Measurements from ENCODE around the gene PSORS1C2. TPM values are rescaled to one million over a fixed set of nuclear protein-coding genes. Genes with fewer than 3 reads are reported as not detected.

Gene PSORS1C2
- polyA plus RNA-seq, 2 of the 4 experiments (the other 2 are of a cell fraction): 0.08 TPM; not detected in 1

DNA sequence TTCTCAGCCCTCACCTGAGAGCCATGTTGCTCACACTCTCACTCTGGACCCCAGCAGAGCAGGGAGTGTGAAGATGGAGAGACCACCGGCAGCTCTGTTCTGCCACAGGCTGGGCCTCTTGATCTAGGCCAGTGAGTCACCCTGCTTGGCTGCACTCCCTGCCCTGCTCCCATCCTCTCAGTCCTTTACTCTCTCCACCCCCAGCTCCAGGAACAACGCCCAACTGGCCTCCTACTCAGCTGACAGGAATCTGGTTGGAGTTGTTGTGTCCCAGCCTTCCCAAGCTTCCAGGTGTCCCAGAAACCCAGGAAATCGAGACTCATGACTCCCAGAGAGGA is 24.4 kb downstream of the PSORS1C2 start, which contains the start of gene PSORS1C1:
TSS of gene PSORS1C1 (plus strand) at position 260 of the 338 bp plus-strand sequence. CDS start 14,833 bp downstream, outside the sequence.
- ChIA-PET POLR2A (interaction anchor here (0.6 to 1.3 kb wide), 7 partner anchors 11 to 426 kb away, joined by 3 to 6 read pairs (median 4); partner anchors contain the start of gene GTF2H4), CTCF (interaction anchor here (0.6 to 4.0 kb wide), 20 partner anchors 9 to 287 kb away, joined by 3 to 31 read pairs (median 4); partner anchors contain the start of gene VARS2)
- peaks cover 16% of the 10 kb centered on the region for H3K4me1 ChIP-seq
- no peaks in the 10 kb centered on the region for H3K9me3 ChIP-seq
- peak within 1 kb of the TSS; percentile 87 for H3K4me2 ChIP-seq
- 0% methylated on average over 2 of the region's 3 CpGs for WGBS (ENCODE audit: missing lambda C conversion rate)
- no peak for TF ChIP-seq FOSL2 (IDR thresholded peaks at IDR 0.05)
- TF ChIP-seq FOSL2 (CRISPR knock-in tag; IDR thresholded peaks at IDR 0.05): peak; percentile 74
- no peak for TF ChIP-seq KDM5A (IDR thresholded peaks at IDR 0.05)
- peak in 1 of 2 experiments; percentile 40; a peak in 1 of 5 replicates for TF ChIP-seq JUN (IDR thresholded peaks at IDR 0.05)
- TF ChIP-seq, protein P1, sequence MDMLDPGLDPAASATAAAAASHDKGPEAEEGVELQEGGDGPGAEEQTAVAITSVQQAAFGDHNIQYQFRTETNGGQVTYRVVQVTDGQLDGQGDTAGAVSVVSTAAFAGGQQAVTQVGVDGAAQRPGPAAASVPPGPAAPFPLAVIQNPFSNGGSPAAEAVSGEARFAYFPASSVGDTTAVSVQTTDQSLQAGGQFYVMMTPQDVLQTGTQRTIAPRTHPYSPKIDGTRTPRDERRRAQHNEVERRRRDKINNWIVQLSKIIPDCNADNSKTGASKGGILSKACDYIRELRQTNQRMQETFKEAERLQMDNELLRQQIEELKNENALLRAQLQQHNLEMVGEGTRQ (IDR thresholded peaks at IDR 0.05): no peak
- FAIRE-seq (no peak), DNase-seq (ENCODE audit: low read depth in 1 of 2, low spot score in 1 of 2) (peak; percentile 73 to 81), ATAC-seq (peak; percentile 96 to 97)
- peak within 1 kb of the TSS; percentile 92 to 93 for H3K27ac ChIP-seq
- H3K4me3 ChIP-seq: peak within 1 kb of the TSS; percentile 40

DNA sequence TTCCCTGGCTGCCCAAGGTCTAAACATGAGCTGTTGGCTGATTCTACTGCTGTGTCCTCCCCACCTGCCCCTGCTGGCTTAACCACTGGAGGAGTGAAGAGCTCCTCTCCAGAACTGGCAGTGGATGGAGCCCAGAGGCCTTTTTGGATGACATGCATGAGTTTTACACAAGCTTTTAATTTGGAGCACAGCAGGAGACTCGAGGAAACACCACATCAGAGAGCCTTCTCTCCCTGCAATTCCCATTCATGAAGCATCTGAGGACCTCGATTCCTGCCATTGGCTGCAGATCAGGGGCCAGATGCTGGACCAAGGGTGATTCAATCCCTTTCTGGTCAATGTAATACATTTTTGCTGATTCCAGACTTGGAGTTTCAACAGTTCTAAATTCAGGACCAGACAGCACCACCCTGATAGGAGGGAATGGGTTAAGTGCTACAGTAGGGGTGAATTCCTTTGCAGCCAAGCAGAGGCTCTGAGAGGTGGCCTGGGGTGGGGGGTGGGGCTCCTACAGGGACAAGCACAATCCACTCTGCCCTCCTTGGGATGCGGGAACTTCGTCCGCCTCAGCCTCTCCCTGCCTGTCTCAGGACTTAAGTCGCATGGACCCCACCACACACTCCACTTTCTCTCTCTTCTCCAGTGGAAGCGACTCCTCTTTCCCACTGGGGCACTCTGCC is 24.9 kb downstream of the PSORS1C2 start:
- Histone ChIP-seq H3K4me1 (peaks cover 16% of the 10 kb centered on the region), H3K4me2 (peak overlapping the region; percentile 87), H3K4me3 (no peak overlapping the region), H3K9me3 (no peaks in the 10 kb centered on the region), H3K27ac (peak overlapping the region; percentile 92 to 93)
- ChIA-PET POLR2A (interaction anchor here (0.6 to 1.3 kb wide), 5 partner anchors 12 to 426 kb away, joined by 3 to 6 read pairs (median 4); partner anchors contain the start of gene GTF2H4), CTCF (interaction anchor here (0.6 to 4.0 kb wide), 15 partner anchors 9 to 286 kb away, joined by 3 to 31 read pairs (median 5); no protein-coding TSS in a partner anchor)
- FAIRE-seq (no peak), DNase-seq (ENCODE audit: low read depth in 1 of 2, low spot score in 1 of 2) (no peak), ATAC-seq (peak; percentile 14 to 31; a peak in 4 of 6 replicates)
- 54% methylated on average over 7 of the region's 7 CpGs for WGBS (ENCODE audit: missing lambda C conversion rate)
- TF ChIP-seq POLR2A (IDR thresholded peaks at IDR 0.05; ENCODE audit: low read length): no peak
- no peak for TF ChIP-seq BHLHE40 (IDR thresholded peaks at IDR 0.05; ENCODE audit: low read depth, low read length)
- TF ChIP-seq HOXB5 (CRISPR knock-in tag; IDR thresholded peaks at IDR 0.05): no peak
- no peak for TF ChIP-seq ZSCAN20 (CRISPR knock-in tag; IDR thresholded peaks at IDR 0.05)
- TF ChIP-seq MYC (IDR thresholded peaks at IDR 0.05; ENCODE audit: borderline replicate concordance, low read length): no peak
- no peak for TF ChIP-seq HEYL (CRISPR knock-in tag; IDR thresholded peaks at IDR 0.05)
- TF ChIP-seq JUN (IDR thresholded peaks at IDR 0.05): no peak
- TF ChIP-seq, protein P2, sequence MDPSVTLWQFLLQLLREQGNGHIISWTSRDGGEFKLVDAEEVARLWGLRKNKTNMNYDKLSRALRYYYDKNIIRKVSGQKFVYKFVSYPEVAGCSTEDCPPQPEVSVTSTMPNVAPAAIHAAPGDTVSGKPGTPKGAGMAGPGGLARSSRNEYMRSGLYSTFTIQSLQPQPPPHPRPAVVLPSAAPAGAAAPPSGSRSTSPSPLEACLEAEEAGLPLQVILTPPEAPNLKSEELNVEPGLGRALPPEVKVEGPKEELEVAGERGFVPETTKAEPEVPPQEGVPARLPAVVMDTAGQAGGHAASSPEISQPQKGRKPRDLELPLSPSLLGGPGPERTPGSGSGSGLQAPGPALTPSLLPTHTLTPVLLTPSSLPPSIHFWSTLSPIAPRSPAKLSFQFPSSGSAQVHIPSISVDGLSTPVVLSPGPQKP (IDR thresholded peaks at IDR 0.05; ENCODE audit: low read depth, low read length): no peak
- no peak for TF ChIP-seq CBX2 (IDR thresholded peaks at IDR 0.05; ENCODE audit: borderline replicate concordance, low read depth)
- no peak for TF ChIP-seq CBX8 (IDR thresholded peaks at IDR 0.05)
- TF ChIP-seq NR3C1 (IDR thresholded peaks at IDR 0.05): no peak
- TF ChIP-seq POLR2AphosphoS2 (conservative IDR thresholded peaks at IDR 0.05; ENCODE audit: low read length): no peak
- TF ChIP-seq NFE2L2 (conservative IDR thresholded peaks at IDR 0.05; ENCODE audit: low read length): no peak

DNA sequence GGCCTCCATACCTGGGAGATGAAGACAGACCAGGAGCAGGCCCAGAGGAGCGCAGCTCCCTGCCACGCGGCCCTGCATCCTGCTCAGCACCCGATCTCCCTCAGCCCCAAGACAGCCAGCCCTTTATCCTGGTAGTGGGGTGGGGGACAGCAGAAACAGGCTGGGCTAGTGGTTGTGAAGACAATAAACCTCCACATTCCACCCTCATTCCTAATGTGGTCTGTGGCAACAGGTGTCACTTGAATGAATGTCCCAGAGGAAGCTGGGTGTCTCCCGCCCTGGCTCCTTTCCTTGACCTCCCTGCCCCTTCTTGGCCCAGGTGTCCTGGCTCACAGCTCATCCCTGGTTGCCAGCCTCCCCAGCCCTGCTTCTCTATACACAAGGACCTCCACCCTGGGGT is 26.4 kb downstream of the PSORS1C2 start, which contains the start of gene C6orf15:
TSS of gene C6orf15 (minus strand) at position 98 of the 400 bp plus-strand sequence. CDS start at position 78, 20 bp downstream.
- no peak for DNase-seq (ENCODE audit: low read depth in 1 of 2, low spot score in 1 of 2)
- 100% methylated on average over 5 of the region's 5 CpGs for WGBS (ENCODE audit: missing lambda C conversion rate)
- no peak for ATAC-seq
- Histone ChIP-seq H3K9me3 (no peaks in the 10 kb centered on the region), H3K4me3 (no peak within 1 kb of the TSS), H3K4me1 (peaks cover 16% of the 10 kb centered on the region), H3K4me2 (no peak within 1 kb of the TSS), H3K27ac (peak within 1 kb of the TSS in 1 of 2 experiments; percentile 93; a peak in 2 of 6 replicates)
- ChIA-PET CTCF (interaction anchor here (0.7 to 2.4 kb wide), 4 partner anchors 10 to 25 kb away, joined by 3 to 8 read pairs (median 4); no protein-coding TSS in a partner anchor), POLR2A (no interaction called here)
- no peak for FAIRE-seq
- no peak for TF ChIP-seq ZC3H11A (IDR thresholded peaks at IDR 0.05)
- TF ChIP-seq BHLHE40 (IDR thresholded peaks at IDR 0.05; ENCODE audit: low read depth, low read length): no peak
- no peak for TF ChIP-seq FOSB (CRISPR knock-in tag; IDR thresholded peaks at IDR 0.05)
- TF ChIP-seq, protein P3, sequence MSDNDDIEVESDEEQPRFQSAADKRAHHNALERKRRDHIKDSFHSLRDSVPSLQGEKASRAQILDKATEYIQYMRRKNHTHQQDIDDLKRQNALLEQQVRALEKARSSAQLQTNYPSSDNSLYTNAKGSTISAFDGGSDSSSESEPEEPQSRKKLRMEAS (IDR thresholded peaks at IDR 0.05): no peak
- TF ChIP-seq, protein P4, sequence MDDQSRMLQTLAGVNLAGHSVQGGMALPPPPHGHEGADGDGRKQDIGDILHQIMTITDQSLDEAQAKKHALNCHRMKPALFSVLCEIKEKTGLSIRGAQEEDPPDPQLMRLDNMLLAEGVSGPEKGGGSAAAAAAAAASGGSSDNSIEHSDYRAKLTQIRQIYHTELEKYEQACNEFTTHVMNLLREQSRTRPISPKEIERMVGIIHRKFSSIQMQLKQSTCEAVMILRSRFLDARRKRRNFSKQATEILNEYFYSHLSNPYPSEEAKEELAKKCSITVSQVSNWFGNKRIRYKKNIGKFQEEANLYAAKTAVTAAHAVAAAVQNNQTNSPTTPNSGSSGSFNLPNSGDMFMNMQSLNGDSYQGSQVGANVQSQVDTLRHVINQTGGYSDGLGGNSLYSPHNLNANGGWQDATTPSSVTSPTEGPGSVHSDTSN (IDR thresholded peaks at IDR 0.05): no peak
- TF ChIP-seq EHMT2 (IDR thresholded peaks at IDR 0.05; ENCODE audit: low read depth): no peak
- no peak for TF ChIP-seq SREBF2 (IDR thresholded peaks at IDR 0.05)
- no peak for TF ChIP-seq TP53 (CRISPR knock-in tag; IDR thresholded peaks at IDR 0.05)
- TF ChIP-seq, protein P5, sequence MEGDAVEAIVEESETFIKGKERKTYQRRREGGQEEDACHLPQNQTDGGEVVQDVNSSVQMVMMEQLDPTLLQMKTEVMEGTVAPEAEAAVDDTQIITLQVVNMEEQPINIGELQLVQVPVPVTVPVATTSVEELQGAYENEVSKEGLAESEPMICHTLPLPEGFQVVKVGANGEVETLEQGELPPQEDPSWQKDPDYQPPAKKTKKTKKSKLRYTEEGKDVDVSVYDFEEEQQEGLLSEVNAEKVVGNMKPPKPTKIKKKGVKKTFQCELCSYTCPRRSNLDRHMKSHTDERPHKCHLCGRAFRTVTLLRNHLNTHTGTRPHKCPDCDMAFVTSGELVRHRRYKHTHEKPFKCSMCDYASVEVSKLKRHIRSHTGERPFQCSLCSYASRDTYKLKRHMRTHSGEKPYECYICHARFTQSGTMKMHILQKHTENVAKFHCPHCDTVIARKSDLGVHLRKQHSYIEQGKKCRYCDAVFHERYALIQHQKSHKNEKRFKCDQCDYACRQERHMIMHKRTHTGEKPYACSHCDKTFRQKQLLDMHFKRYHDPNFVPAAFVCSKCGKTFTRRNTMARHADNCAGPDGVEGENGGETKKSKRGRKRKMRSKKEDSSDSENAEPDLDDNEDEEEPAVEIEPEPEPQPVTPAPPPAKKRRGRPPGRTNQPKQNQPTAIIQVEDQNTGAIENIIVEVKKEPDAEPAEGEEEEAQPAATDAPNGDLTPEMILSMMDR (IDR thresholded peaks at IDR 0.05): no peak
- TF ChIP-seq SMC3 (IDR thresholded peaks at IDR 0.05): no peak
- no peak for TF ChIP-seq RARB (CRISPR knock-in tag; IDR thresholded peaks at IDR 0.05)
- TF ChIP-seq CBX8 (IDR thresholded peaks at IDR 0.05): no peak
- TF ChIP-seq, protein P6, sequence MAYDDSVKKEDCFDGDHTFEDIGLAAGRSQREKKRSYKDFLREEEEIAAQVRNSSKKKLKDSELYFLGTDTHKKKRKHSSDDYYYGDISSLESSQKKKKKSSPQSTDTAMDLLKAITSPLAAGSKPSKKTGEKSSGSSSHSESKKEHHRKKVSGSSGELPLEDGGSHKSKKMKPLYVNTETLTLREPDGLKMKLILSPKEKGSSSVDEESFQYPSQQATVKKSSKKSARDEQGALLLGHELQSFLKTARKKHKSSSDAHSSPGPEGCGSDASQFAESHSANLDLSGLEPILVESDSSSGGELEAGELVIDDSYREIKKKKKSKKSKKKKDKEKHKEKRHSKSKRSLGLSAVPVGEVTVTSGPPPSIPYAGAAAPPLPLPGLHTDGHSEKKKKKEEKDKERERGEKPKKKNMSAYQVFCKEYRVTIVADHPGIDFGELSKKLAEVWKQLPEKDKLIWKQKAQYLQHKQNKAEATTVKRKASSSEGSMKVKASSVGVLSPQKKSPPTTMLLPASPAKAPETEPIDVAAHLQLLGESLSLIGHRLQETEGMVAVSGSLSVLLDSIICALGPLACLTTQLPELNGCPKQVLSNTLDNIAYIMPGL (CRISPR knock-in tag; IDR thresholded peaks at IDR 0.05; ENCODE audit: borderline replicate concordance): no peak
- TF ChIP-seq JUNB (IDR thresholded peaks at IDR 0.05): no peak

Data from A549 (cell line).